HepG2 (cell line): ENCODE measurements around the gene ELN. TPM values are rescaled to one million over a fixed set of nuclear protein-coding genes. Genes with fewer than 3 reads are reported as not detected.

Experiments used
- AHDC1 ChIP-seq: sonication (generic); formaldehyde crosslinking; IDR thresholded peaks from 2 replicates; pipeline ENCODE4 v1.5.1; 2020; ENCODE audit warnings: mild to moderate bottlenecking, missing genetic modification reagents, borderline replicate concordance
- ATF1 ChIP-seq: IDR thresholded peaks from 2 replicates; pipeline ENCODE4 v1.6.1; 2016; ENCODE audit warnings: mild to moderate bottlenecking, control low read depth
- ATF7-NPFF ChIP-seq: sonication (generic); formaldehyde crosslinking; IDR thresholded peaks from 2 replicates; pipeline ENCODE4 v1.8.1; 2023; ENCODE audit warnings: mild to moderate bottlenecking, low read depth, missing genetic modification reagents, moderate library complexity
- BRF2 ChIP-seq: sonication (generic); formaldehyde crosslinking; IDR thresholded peaks from 2 replicates; pipeline ENCODE4 v1.8.1; 2022; ENCODE audit warnings: mild to moderate bottlenecking, missing genetic modification reagents
- CREB1 ChIP-seq, 2 experiments: fragments of 450-650 bp in 1 of 2; IDR thresholded peaks; 2 replicates each; pipeline ENCODE4 v1.6.1; 2016 to 2017; ENCODE audit warnings: control low read depth in 1 of 2, mild to moderate bottlenecking in 1 of 2, missing compliant biosample characterization in 1 of 2, missing genetic modification characterization in 1 of 2
- FOXJ3 ChIP-seq: sonication (generic); formaldehyde crosslinking; IDR thresholded peaks from 2 replicates; pipeline ENCODE4 v1.4.0; 2020; ENCODE audit warnings: missing genetic modification reagents, mild to moderate bottlenecking, borderline replicate concordance
- FOXP4 ChIP-seq: sonication (generic); formaldehyde crosslinking; IDR thresholded peaks from 2 replicates; pipeline ENCODE4 v1.4.0; 2020; ENCODE audit warnings: missing genetic modification reagents
- IKZF5 ChIP-seq: IDR thresholded peaks from 2 replicates; pipeline ENCODE4 v1.6.1; 2018; ENCODE audit warnings: missing genetic modification reagents, mild to moderate bottlenecking, missing compliant biosample characterization
- MTERF4 ChIP-seq: sonication (generic); formaldehyde crosslinking; IDR thresholded peaks from 2 replicates; pipeline ENCODE4 v1.8.0; 2023; ENCODE audit warnings: mild to moderate bottlenecking, missing genetic modification reagents
- PCBP2 ChIP-seq: fragments of 200-400 bp; formaldehyde crosslinking; optimal IDR thresholded peaks from 2 replicates; pipeline ENCODE3; 2018; ENCODE audit warnings: low read length, low read depth; ENCODE audit not compliant: poor library complexity, severe bottlenecking
- POLR2A ChIP-seq, 2 experiments: IDR thresholded peaks; 2 replicates each; pipeline ENCODE4 v1.6.1; 2011; ENCODE audit warnings: low read depth in 2 of 2, low read length in 2 of 2, mild to moderate bottlenecking in 1 of 2, moderate library complexity in 1 of 2; ENCODE audit not compliant: insufficient read depth in 1 of 2
- SUZ12 ChIP-seq: fragments of 150-350 bp; IDR thresholded peaks from 2 replicates; pipeline ENCODE4 v1.6.1; 2014; ENCODE audit warnings: low read depth, low read length
- ZNF30 ChIP-seq: sonication (generic); formaldehyde crosslinking; IDR thresholded peaks from 2 replicates; pipeline ENCODE4 v1.5.0; 2020; ENCODE audit warnings: mild to moderate bottlenecking, missing genetic modification reagents
- ZNF335 ChIP-seq: sonication (generic); formaldehyde crosslinking; IDR thresholded peaks from 2 replicates; pipeline ENCODE4 v1.4.0; 2020; ENCODE audit warnings: missing genetic modification reagents
- ZNF570 ChIP-seq: sonication (generic); formaldehyde crosslinking; IDR thresholded peaks from 2 replicates; pipeline ENCODE4 v1.4.0; 2020; ENCODE audit warnings: mild to moderate bottlenecking, missing genetic modification reagents, borderline replicate concordance
- ZNF703 ChIP-seq: sonication (generic); formaldehyde crosslinking; IDR thresholded peaks from 2 replicates; pipeline ENCODE4 v1.5.1; 2020; ENCODE audit warnings: missing genetic modification reagents, mild to moderate bottlenecking, moderate library complexity, borderline replicate concordance
- ZNF768 ChIP-seq: sonication (generic); formaldehyde crosslinking; IDR thresholded peaks from 2 replicates; pipeline ENCODE4 v1.4.0; 2020; ENCODE audit warnings: missing genetic modification reagents
- polyA plus RNA-seq, 8 experiments: library from polyadenylated mRNA; depleted of rRNA in 3 of 8; stranded (reverse) in 7 of 8; unstranded in 1 of 8; fragments of >200 nt; fragmentation: Illumina TruSeq in 4 of 8; extraction: Trizol in 4 of 8; gene quantifications; 2 replicates each; pipeline versions ENCODE4 v1.2.1 to v1.2.3, GENCODE V29; 2011 to 2016; ENCODE audit warnings: low read depth in 4 of 8, missing spikeins in 1 of 8, mixed read lengths in 1 of 8; ENCODE audit not compliant: insufficient read depth in 1 of 8
- total RNA-seq, 5 experiments: library from RNA; depleted of rRNA; stranded (reverse); fragments of >200 nt; fragmentation: Illumina TruSeq; extraction: Trizol; gene quantifications; 2 replicates each; pipeline ENCODE4 v1.2.3, GENCODE V29; 2016; ENCODE audit warnings: low read depth in 1 of 5

Gene ELN
- total and polyA plus RNA-seq, 2 of the 13 experiments (the other 11 are each of a cell fraction or from before 2014, with no cell fraction given), result 0.15 to 0.37 TPM

GRCh38 chr7:73978661-73979563, 49.1 kb upstream of the ELN start (continued):
- no peak for TF ChIP-seq IKZF5 (CRISPR knock-in tag)
- TF ChIP-seq MTERF4 (CRISPR knock-in tag), result no peak
- TF ChIP-seq POLR2A (IDR thresholded peaks at IDR 0.05; ENCODE audit: insufficient read depth in 1 of 2, low read depth in 2 of 2, low read length in 2 of 2), result no peak
- peak; percentile 30; the same call in 1 of the 2 replicates for TF ChIP-seq FOXP4 (CRISPR knock-in tag)
- TF ChIP-seq ZNF335 (CRISPR knock-in tag), result no peak
- TF ChIP-seq FOXJ3 (CRISPR knock-in tag), result no peak
- TF ChIP-seq ZNF768 (CRISPR knock-in tag), result peak; percentile 32; the same call in 1 of the 2 replicates
- peak; percentile 62 for TF ChIP-seq CREB1 (IDR thresholded peaks at IDR 0.05)
- TF ChIP-seq CREB1 (CRISPR knock-in tag; IDR thresholded peaks at IDR 0.05), result peak; percentile 70; the same call in 1 of the 2 replicates
- no peak for TF ChIP-seq BRF2 (CRISPR knock-in tag)
- no peak for TF ChIP-seq AHDC1
- no peak for TF ChIP-seq ZNF30 (CRISPR knock-in tag)
- no peak for TF ChIP-seq SUZ12
- TF ChIP-seq ZNF570, result no peak
- no peak for TF ChIP-seq PCBP2
- TF ChIP-seq ZNF703 (CRISPR knock-in tag), result no peak
- no peak for TF ChIP-seq ATF1 (CRISPR knock-in tag)
- no peak for TF ChIP-seq ATF7-NPFF
